Measurements from ENCODE around the gene KIAA1755. TPM values are rescaled to one million over a fixed set of nuclear protein-coding genes. Genes with fewer than 3 reads are reported as not detected.
A peak's percentile ranks its signal among the peaks of the same experiment; 100 is the strongest.

The KIAA1755 gene
- total RNA-seq, 1 donor from 2014 or later: 7.9 TPM

GRCh38 chr20:38166703-38167233, 93.8 kb downstream of the KIAA1755 start:
- DNase-seq (ENCODE audit: missing footprints) (no peak), ATAC-seq (no peak)
- intact Hi-C loops (cut with DNase I): no loop called here

DNA sequence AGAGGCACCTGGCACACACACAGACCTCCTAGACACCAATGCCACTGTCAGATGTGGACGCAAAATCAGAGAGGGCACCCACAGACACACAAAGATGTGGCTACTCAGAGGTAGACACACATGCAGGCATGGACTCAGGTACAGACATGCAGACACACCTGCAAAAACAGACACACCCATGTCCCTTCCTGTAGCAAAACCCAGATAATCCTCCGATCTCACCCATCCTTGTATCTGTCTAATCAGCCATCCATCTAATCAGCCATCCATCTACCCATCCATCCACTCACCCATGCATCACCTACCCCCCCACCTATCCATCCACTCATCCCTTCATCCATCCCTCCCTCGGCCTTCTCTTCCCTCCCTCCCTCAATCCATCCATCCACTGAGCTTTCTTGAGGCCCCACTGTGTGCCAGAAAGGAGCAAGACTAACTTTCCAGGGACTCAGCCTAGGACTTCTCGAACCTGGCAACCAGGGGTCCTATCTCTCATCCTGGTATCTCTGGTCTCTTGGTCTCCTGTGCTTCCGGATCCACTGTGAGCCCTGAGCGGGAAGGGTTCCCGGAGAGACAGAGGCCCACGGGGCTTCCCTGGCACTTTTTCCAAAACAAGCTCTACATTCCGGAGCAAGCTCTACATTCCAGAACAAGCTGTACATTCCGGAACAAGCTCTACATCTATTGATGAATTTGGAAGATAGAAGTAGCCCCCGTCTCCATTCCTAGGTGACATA, 94.4 kb downstream of the KIAA1755 start:
- intact Hi-C loops (cut with DNase I): loop anchor here (1.0 to 2.0 kb wide), 3 partner anchors 56 to 109 kb away; no protein-coding TSS in a partner anchor
- ATAC-seq: no peak
- no peak for DNase-seq (ENCODE audit: missing footprints)

DNA sequence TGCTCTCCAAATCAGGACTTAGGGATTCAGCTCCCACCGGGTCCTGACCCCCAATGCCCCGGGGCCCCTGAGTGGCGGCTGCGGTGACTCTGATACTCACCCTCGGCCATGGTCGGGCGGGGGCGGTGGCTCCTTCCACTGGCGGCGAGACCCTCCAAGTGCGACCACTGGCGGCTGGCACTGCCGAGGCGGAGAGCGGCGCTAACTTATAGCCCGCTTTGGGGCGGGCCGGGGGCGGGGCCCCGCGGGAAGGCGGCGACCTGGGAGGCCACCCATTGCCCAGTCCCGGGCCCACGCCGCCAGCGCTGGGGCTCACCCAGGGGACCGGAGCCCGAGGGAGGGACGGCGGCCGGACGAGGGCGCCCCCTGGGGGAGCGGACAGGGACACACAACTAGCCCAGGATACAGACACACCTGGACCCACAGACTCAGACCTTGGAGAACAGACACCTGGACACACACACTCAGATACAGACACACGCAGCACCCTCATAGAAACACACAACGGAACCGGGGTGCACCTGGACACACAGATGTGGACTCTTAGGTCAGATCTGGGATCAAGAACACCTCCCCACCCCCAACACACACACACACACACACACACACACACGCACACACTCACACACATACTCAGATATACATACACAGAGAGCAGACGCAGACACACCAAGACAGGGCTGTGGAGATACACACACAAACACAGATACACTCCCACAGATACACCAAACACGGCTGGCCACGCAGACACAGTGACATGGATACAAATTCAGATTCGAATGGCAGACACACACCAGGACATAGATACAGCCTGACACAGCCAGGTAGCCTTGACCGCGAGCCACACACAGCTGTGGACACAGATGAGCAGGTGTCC, 95.2 kb downstream of the KIAA1755 start, which contains the start of gene TGM2:
Gene TGM2 (minus strand): TSS at position 182 of the 877 bp plus-strand sequence. CDS start 72 bp downstream, at position 110.
- intact Hi-C loops (cut with DNase I): loop anchor here (1.0 to 2.0 kb wide), 3 partner anchors 57 to 109 kb away; no protein-coding TSS in a partner anchor
- ATAC-seq: peak; percentile 83

GRCh38 chr20:38164624-38165088, 95.9 kb downstream of the KIAA1755 start:
- intact Hi-C loops (cut with DNase I): loop anchor here (1.0 to 2.0 kb wide), 3 partner anchors 58 to 108 kb away; no protein-coding TSS in a partner anchor
- DNase-seq (ENCODE audit: missing footprints) (no peak), ATAC-seq (peak; percentile 6)

More for the DNA sequence above, 95.2 kb downstream of the KIAA1755 start, which contains the start of gene TGM2:
- DNase-seq (ENCODE audit: missing footprints): peak; percentile 93

- intact Hi-C loops (cut with DNase I): loop anchor here (2.0 kb wide), 1 partner anchor 107 kb away; no protein-coding TSS in a partner anchor
- ATAC-seq (no peak), DNase-seq (ENCODE audit: missing footprints) (no peak)
Observed at GRCh38 chr20:38164069-38164468, 96.5 kb downstream of the KIAA1755 start.

DNA sequence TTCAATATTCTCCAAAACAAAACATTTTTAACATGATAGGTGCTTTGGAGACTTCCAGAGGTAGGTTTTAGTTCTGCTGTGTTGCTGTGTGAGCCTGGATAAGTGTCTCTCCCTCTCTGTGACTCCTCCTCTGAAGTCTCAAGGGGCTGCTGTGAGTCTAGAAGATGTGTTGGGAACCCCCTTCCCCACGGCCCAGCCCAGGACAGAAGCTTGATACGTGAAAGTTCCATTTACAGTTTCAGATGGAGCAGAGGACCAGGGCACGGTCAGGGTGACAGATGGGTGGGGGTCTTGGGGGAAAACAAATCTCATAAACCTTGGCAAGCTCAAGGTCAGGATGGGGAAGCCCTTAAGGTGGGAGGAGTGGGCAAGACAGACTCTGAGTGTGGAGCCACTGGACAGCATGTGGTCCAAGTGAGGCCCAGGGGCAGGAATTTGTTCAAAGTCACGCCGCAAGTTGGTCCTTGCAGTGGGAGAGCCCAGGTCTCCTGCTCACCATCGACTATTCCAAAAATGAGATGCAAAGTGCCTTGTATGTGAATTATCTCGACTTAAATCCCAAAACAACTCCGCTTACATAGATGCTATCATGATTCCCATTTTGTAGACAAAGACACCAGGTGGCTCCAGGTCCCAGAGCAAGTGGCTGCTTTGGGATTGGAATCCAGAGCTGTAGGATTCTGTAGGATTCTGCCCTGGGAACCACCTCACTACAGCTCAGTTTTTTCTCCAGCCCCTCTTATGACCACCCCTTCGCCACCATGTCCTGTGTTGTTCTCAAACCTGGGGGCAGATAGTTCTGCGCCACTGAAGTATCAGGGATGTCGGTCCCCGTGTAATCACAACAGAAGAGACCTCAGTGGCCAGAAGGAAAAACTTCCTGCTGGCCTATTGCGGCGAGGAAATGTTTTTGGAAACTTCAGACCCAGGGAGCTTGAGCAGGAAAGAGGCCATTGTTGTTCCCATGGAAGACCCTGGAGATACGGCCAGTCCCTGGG, 97.4 kb downstream of the KIAA1755 start:
- no peak for DNase-seq (ENCODE audit: missing footprints)
- ATAC-seq: no peak
- intact Hi-C loops (cut with DNase I): no loop called here

DNA sequence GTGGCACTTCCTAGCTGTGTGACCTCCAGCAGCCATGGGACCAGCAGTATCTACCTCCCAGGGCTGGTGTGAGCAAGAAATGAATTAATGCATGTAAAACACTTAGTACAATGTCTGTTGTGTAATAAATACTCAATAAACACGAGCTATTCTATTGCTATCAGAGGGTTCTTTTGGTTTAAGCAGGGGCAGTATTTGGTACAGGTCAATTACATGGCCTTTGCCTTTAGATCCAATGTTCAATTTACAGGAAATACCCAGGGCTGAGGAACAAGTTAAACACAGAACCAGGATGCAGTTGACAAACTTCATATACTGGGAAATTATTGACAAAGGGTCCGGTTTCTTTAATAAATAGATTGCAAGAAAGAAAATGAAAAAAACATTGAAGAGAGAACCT, 98.4 kb downstream of the KIAA1755 start:
- no peak for ATAC-seq
- no peak for DNase-seq (ENCODE audit: missing footprints)
- intact Hi-C loops (cut with DNase I): no loop called here

DNA sequence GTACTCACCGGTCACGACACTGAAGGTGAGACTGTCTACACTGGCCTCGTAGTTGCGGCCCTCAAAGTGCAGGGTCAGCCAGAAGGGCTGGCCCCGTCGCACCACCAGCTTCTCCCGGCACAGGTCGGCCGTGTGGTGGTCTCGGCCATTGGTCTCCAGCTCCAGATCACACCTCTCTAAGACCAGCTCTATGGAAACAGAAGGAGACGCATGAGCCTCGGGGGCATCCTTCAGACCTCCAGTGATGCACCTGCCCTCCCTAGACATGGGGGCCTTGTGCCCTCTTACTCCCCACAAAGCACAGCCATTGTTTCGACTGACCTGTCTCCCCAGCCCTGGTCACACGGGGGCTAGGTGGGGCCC, 99.1 kb downstream of the KIAA1755 start:
- DNase-seq (ENCODE audit: missing footprints): no peak
- ATAC-seq: no peak
- intact Hi-C loops (cut with DNase I): no loop called here

Other genes starting within 250 kb of the KIAA1755 start
- 12.4 TPM for gene TTI1, start 227.3 kb downstream of the KIAA1755 start, total RNA-seq
- gene RPRD1B, start 227.0 kb downstream of the KIAA1755 start, total RNA-seq: 84.7 TPM
- 581 TPM for gene TGM2, start 95.5 kb downstream of the KIAA1755 start, total RNA-seq
- gene BPI, start 43.4 kb upstream of the KIAA1755 start, total RNA-seq: not detected
- gene LBP, start 85.7 kb upstream of the KIAA1755 start, total RNA-seq: 0.16 TPM
- gene SNHG17, start 174.6 kb upstream of the KIAA1755 start, total RNA-seq: 5.6 TPM
- 21.9 TPM for gene RALGAPB, start 212.1 kb upstream of the KIAA1755 start, total RNA-seq